ENCODE results near the gene TXNRD1.

The TXNRD1 gene

DNA sequence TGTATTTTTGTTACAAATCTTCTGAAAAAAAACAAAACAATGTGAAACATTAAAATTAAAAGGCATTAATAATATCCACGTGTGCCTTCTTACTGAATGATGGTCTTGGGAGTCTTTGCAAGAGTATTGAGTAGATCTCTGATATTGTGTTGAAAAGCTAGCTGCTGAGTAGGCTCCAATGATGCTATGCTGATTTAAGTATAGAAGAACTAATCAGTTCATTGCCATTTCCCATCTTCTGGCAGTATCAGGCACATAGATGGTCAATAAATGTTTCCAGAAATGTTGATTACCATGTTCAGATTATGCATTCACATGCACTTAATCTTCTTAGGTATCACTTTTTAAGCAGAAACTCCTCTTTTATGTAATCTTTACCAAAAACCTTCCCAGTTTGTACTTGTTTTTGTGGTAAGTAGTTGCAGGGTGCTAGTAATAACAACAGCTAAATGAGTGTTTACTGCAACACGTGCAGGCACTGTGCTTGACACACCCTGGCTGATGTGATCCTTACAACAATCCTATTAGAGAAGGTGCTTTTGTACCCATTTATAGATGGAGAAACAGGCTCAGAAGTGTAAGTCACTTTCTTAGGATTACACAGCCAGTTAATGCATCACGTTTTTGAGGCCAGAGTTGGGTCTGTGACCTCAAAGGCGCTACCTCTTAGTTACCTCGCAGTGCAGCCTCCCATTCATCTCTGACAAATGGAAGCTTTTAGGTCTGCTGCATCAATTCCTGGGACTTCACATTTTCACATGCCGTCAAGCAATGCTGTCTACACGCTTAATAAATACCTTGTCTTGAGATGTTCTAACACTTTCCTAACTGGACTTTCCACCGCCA lies 134.9 kb downstream of the TXNRD1 start:
- DNase-seq (ENCODE audit: low read depth): no peak

DNA sequence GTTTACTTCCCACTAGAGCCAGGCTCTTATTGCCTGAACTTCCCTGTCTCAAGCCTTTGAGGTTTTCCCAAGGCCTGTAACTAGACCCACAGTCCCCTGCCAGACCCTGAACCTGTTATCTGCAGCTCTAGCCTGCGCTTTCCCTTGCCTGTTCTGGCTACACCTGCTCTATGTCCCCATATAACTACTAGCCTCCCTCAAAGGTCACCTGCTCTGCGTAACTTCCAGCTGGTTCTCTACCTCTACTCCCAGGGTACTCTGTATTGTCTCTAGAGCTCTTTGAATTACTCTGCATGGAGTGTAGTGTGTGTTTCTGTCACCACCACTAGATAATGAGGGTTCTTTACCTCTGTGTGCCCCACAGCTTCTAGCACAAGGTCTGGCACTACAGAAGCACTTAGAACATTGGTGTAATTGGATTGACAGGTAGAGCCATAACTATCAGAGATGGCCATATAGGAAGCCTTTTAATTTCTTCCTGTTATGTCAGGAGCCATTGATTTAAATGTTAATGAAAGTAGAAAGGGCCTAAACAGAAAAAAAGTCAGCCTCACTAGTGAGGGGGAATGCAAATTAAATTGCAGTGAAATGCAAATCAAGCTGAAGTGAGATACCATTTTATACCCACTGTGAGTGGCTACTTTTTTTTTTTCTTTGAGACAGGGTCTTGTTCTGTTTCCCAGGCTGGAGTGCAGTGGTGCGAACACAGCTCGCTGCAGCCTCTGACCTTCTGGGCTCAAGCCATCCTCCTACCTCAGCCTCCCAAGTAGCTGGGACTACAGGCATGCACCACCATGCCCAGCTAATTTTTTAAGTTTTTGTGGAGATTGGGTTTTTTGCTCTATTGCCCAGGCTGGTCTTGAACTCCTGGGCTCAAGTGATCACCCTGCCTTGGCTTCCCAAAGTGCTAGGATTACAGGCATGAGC lies 135.7 kb downstream of the TXNRD1 start:
- no peak for DNase-seq (ENCODE audit: low read depth)

DNA sequence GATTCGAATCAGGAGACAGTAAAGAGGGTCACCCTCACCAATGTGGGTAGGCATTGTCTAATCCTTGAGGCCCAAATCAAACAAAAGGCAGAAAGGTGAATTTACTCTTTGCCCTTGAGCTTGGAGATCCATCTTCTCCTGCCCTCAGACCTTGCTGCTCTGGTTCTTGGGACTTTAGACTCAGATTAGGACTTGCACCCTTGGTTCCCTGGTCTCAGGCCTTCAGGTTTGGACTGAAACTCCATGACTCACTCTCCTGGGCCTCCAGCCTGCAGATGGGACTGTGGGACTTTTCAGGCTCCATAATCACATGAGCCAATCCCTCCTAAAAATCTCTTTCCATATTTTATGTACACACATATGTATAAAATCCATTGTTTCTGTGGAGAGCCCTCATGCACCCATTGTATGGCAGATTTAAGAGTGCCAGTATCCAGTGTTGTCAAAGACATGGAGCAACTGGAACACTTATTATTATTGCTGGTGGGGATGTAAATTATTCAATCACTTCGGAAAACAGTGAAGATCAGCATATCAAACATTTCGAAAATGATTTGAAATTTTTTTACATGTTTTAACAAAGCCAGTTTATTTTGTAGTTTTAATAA lies 136.6 kb downstream of the TXNRD1 start:
- no peak for DNase-seq (ENCODE audit: low read depth)

DNA sequence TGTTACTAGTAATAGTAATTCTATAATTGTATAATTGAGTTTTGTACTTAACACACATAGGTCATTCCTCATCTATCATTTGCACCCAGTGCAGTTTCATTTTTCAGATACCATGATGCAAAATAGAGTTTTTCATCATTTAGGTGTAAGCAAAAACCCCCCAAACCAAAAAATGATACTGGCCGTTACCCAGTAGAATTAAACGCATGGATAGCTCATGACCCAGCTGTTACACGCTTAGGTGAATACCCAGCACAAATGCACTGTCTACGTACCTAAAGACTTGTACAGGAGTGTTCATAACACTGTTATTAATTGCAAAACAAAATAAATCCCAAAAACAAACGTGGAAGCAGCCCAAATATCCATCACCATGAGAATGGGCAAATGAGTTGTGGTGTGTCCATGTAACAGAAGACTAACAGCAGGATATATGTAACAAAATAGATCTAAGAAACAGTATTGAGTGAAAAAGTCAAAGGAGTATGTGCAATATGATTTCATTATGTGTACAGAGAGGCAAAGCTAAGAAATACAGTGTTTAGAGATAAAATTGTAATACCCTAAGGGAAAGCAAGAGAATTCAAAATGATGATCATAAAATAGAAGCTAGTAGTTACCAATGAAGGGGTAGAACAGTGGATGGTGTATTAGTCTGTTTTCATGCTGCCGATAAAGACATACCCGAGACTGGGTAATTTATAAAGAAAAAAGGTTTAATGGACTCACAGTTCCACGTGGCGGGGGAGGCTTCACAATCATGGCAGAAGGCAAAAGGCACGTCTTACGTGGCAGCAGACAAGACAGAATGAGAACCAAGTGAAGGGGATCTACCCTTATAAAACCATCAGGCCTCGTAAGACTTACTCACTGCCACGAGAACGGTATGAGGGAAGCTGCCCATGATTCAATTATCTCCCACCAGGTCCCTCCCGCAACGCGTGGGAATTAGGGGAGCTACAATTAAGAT lies 137.7 kb downstream of the TXNRD1 start:
- DNase-seq (ENCODE audit: low read depth): no peak

DNA sequence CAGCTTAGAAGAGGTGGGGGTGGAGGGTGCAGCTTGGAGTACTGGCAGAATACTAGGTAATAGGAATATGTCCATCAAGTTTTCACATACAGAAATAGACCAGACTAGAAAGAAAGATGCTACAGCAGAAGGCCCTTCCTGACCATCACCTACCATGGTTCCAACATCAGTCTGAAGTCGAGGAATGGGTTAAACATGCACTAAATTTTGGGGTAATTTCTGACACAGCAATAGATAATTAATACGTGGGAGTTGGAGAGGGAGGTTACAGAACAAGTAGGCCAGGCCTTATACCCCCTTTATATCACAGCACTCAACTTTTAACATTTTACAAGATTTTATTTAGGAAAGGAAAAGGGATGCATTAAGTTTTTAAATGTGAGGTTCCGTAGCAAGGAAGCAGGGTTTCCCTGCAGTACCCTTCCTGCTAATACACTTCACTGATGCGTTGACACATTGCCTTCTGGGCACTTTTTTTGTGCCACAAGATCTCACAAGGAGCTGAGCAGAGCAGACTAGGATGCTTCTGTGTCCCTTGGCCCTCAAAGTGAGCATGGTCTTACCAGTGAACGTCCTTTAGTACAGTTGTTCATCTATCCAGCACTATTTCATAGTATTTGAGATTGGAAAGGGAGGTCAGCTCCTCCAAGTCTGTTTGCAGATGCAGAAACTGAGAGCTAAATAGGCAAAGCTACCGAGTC lies 138.7 kb downstream of the TXNRD1 start:
- DNase-seq (ENCODE audit: low read depth): no peak

DNA sequence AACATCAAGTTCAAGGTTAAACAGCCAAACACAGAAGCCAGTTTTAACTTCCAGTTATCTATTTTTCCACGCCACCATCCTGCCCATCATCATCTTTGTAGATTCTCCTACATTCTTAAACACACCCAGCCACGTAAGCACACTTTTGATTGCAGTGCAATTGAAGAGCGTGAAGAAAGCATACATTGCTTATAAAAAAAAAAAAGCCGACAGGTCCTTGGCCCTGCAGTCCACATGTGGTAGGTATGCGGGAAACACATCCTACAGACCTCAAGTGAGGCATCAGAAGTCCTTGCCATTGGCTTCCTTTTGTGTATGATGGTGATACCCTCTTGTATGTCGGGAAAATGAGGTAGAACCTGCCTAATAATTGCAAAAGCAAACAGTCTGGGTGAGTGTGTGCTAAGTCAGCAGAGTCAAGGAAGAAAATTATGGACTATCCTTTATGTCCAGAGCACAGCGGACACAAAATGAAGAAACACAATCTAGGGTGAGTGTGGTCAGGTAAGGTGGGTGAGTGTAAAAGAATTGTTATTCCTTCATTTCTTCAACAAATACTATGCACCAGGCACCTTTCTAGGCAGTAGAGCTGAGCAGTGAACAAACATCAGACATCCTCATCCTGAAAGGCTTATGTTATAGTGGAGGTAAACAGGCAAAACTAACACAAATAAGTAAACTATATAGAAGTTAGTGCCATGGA lies 139.4 kb downstream of the TXNRD1 start:
- no peak for DNase-seq (ENCODE audit: low read depth)

DNA sequence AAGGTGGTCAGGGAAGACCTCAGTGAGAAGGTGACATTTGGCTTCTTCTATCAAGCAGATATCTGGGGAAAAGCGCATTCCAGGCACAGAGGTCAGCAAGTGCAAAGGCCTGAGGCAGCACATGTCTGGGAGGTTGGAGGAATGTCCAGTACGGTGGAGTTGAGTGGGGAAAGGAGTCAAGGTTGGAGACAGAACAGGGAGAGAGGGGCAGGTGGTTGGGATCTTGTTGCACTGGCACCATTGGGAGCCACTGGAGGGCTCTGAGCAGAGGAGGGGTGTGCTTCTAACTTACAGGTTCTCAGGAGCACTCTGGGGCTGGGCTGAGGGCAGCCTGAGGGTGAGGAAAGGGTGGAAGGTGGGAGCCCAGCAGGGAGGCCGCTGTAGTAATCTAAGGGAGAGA lies 140.1 kb downstream of the TXNRD1 start:
- no peak for DNase-seq (ENCODE audit: low read depth)

DNA sequence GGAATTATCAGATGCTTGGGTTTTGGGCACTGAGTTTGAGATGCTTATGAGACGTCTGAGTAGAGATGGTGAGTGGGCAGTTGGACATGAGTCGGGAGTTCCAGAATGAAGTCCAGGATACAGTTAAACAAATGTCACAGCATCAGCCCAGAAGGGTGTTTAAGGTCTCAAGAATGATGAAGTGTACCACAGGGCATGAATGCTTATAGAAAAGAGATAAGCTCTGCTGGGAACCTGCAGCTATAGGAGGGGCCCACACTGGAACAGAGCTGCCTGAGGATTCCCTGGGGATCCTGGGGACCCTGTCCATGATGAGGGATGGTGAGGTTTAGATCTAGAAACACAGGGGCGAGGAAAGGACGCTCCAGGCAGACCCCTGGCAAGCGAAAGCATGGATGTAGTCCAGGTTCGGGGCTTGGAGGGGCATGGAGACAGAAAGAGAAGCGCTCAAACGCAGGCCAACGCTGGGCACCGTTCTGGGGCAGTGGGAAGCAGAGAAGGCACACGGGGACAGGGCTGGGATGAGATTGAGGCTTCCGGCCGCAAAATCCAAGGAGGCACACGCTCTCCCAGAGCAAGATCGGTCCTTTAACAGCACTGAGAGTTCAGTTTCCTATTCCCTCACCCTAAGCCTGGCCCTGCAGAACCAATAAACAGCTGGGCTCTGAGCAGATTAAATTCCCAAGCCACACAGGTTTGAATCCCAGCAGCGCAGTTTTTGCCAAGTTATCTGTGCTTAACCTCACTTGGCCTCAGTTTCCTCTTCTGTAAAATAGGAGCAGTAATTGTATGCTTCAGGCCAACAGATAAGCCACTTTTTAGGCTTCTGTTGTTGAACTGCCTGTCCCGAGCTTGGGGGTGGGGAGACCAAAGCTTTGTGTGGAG lies 140.9 kb downstream of the TXNRD1 start:
- no peak for DNase-seq (ENCODE audit: low read depth)

DNA sequence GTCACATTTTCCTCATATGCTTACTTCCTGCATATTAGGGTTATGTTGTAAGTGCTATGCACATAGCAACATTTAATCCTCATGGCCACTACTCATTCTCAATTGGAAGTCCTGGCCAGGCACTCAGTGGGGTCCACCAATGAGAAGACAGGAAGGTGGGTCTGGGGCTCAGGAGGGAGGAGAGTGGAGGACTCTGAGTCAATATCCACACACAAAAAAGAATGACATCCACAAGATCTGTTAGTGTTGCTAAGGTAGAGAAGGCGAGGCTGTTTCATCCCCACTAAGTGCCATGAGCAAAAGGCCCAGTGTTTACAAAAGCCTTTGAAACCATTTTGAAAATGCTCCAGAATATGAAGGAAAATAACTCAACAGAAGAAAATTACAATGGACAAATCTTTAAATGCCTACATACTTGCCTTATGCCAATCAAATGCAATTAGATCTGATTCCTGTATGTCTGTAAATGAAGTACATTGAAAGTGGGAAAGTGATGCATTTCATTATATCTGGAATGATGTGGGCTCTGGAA lies 141.9 kb downstream of the TXNRD1 start:
- no peak for DNase-seq (ENCODE audit: low read depth)

DNA sequence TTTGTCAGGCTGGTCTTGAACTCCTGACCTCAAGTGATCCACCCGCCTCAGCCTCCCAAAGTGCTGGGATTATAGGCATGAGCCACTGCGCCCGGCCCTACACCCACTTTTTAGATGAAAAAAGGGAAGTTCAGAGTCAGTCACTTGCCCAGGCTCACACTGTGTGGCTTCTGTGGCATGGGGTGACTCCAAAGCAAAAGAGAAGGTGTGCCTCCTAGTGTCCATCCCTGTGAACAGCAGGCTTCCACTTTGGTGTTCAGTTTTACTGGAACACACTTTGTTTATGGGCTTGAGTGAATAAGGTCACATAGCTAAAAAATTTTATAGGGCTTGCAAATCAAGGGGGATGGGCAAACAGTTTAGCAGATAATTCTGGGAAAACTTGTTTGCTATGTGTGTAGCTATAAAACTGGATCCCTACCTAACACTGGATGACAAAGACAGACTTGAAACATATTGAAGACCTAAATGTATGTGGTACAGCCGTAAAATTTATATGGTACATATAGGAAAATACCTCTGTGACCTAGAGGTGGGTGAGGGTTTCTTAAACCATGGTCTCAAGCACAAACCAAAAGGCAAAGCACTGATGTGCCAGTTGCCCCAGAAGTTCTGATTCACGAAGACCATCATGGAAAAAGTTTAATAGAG lies 142.9 kb downstream of the TXNRD1 start:
- DNase-seq (ENCODE audit: low read depth): peak; percentile 23

DNA sequence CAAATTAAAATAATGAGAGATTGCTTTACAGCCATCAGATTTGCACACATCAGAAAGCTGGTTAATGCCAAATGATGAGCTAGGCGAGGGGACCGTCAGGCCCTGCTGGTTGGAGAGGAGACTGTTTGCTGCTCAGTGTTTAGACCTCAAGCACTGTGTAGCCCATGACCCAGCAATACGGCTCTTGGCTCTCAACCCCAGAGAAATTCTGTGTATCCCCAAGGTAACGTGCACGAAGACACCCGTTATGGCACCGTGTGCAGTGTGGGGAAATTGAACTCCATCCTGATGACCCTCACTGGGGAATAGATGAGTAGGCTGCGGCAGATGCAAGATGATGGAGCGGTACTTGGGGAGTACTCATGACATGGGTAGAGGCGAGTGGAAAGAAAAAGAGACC lies 143.6 kb downstream of the TXNRD1 start:
- DNase-seq (ENCODE audit: low read depth): no peak

DNA sequence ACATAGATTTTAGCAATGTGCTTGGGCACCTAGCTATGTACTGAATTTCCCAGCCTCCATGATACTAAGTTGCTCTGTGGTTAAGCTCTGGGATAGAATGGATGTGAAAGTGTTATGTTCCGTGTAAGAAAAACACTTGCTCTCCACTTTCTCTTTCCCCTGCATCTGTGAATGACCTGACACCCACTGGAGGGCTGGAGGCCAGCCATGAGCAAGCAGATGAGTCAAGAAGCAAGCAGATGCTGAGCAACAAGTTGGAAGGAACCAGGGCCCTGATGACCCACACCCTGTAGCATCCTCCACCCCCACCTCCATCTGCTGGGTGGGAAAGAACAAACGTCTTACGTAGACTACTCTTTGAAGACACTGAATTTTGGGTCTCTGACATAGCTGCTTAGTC lies 144.6 kb downstream of the TXNRD1 start:
- no peak for DNase-seq (ENCODE audit: low read depth)

DNA sequence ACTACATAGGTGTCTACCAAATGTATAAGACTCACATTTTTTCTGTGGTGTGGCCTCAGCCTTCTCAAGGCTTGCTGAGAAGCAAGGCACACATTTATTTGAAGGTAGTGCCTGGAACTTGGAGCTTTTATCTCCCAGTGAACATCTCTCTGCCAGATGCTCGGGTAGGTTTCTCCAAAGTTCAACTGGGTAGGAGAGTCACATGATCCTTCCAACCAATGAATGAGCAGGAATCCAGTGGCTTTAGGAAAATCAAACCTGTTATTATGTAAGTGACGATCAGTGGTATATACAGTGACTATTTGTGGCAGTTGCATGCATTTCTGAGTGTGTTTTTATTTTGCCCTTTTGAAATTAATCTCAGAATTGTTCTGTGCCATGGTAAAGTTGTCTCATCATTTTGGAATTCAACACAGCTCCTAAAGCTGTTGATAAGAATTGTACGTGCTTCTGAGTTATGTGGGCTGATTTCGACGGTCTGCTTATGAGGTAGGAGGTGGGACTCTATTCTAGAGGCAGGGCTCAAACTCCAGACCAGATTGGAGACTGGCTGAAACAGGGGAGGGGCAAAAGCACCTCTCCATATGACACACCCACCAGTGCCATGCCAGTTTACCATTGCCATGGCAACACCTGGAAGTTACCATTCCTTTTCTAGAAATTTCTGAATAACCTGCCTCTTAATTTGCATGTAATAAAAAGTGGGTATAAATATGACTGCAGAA lies 145.6 kb downstream of the TXNRD1 start:
- no peak for DNase-seq (ENCODE audit: low read depth)

DNA sequence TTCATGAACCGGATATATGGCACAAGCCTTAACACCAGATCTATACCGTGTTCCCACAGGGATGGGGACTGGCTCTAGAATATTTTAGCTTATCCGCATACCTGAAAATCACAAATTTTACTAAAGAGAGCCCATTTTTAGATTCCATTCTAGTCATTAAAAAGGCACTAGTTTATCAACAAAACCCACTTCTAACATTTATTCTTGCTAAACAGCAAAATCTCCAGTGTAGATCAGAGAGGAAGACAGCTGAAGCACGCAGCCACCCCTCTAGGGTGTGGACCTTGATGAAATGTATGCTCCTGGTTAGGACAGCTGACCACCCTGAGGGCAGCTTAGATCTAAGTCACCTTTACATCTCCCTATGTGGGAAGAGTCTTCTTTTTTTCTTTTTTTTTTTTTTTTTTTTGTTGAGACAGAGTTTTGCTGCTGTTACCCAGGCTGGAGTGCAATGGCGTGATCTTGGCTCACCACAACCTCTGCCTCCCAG lies 150.4 kb downstream of the TXNRD1 start:
- DNase-seq (ENCODE audit: low read depth): no peak

DNA sequence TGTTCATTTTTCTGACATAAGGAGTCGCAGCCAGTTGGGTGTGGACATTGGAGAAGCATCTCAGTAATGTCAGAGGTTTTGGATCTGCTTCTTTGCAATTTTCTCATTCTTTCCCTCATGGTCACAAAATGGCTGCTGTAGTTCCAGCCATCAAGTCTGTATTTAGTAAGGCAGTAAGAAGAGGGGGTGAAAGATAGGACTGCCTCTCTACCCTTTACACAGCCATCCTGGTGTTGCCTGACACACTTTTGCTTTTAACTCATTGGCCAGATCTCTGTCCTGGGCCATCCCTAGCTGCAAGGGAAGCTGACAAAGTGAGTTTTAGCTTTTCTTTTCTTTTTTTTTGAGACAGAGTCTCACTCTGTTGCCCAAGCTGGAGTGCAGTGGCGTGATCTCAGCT lies 154.1 kb downstream of the TXNRD1 start:
- no peak for DNase-seq (ENCODE audit: low read depth)

DNA sequence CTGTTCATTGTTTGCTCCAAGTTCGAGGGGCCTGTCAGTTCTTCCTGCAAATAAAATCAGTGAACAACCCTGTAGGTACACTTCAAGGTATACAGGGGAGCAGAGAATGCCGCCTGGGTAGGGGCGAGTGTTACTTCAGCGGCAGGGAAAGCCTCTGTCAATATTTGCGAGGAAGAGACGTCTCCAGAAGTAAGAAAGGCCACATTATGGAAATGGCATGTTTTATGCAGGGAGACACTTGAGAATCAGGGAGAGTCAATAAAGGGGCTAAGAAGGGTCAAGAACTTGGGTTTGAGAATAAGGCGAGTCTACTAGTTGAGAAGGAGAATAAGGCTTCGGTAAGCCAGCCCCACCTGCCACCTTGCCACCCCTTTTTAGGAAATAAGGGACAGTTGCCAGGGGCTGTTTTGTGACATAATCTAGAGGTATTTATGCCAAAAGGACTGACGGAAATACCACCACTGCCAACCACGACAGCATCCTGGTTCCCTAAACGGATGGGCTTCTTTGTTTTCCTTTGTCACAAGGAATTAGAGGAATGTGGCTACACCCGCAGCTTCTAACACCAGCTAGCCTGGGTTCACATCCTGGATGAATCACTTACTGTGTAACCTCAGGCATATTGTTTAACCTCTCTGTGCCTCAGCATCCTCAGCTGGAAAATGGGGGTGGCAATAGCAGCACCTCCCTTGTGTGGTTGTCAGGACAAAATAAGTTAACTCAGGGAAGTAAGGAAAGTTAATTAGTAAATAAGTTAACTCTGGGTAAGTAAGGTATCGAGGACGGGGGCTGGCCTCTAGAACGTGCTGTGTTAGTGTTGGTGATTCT lies 155.7 kb downstream of the TXNRD1 start:
- no peak for DNase-seq (ENCODE audit: low read depth)

All from T-helper 22 cell (primary cell).